HepG2 (cell line): Measurements from ENCODE around the gene GALNT18. TPM values are rescaled to one million over a fixed set of nuclear protein-coding genes. Genes with fewer than 3 reads are reported as not detected.

Experiments used
- ATAC-seq: fragments of 200-7000 bp; cut with Tn5 transposase; 3 replicates; pipeline ENCODE4 v1.9.1; 2020; ENCODE audit warnings: mild to moderate bottlenecking, moderate library complexity
- BruUV-seq: library from RNA; stranded (reverse); fragments of 400-500 nt; replicated peaks from 2 replicates; lab custom pipeline; 2021; lab: Mats Ljungman, UMichigan
- CTCF ChIA-PET: fragments of 300-600 bp; formaldehyde crosslinking; extraction: SDS; loops from one replicate; lab custom pipeline; 2021; ENCODE audit warnings: low total read pairs, inconsistent platforms, low intra/inter-chr PET ratio; lab: Yijun Ruan, JAX
- POLR2A ChIA-PET: fragments of 350-600 bp; sonication (Branson Sonifier 250); formaldehyde crosslinking; loops from one replicate; lab custom pipeline; 2020; ENCODE audit warnings: antibody characterized with exemption, inconsistent platforms; lab: Yijun Ruan, JAX
- DNase-seq: peaks from one replicate; pipeline ENCODE4 v3.0.0-alpha.2; 2015; ENCODE audit warnings: low spot score
- FAIRE-seq: peaks from 3 replicates; lab custom pipeline; 2011; peaks lifted over from hg19 to GRCh38; lab: Jason Lieb, UNC
- H2AFZ ChIP-seq: one replicate; pipeline ENCODE4 v1.6.1; 2011; ENCODE audit warnings: low read length, inconsistent platforms
- H3K27ac ChIP-seq: fragments of 300-600 bp; 3 replicates; pipeline ENCODE4 v1.8.0; 2011; ENCODE audit warnings: mixed run types, mild to moderate bottlenecking, mixed read lengths, low read length, inconsistent platforms; ENCODE audit not compliant: insufficient read depth; ENCODE audit errors: extremely low read length
- H3K27me3 ChIP-seq, 2 experiments: fragments of 200-600 bp in 1 of 2; 2 replicates in 1 of 2; 3 replicates in 1 of 2; pipeline versions ENCODE4 v1.6.0 to v1.8.0; 2011; ENCODE audit warnings: low read length in 2 of 2, mild to moderate bottlenecking in 2 of 2, moderate library complexity in 2 of 2, inconsistent platforms in 1 of 2; ENCODE audit not compliant: insufficient read depth in 2 of 2, control insufficient read depth in 1 of 2
- H3K36me3 ChIP-seq, 2 experiments: fragments of 200-600 bp in 1 of 2; replicated peaks in 1 of 2; 2 replicates in 1 of 2; 3 replicates in 1 of 2; pipeline versions ENCODE4 v1.5.1 to v1.8.0; 2011; ENCODE audit warnings: low read length in 2 of 2, inconsistent platforms in 1 of 2; ENCODE audit not compliant: insufficient read depth in 2 of 2, control insufficient read depth in 1 of 2
- H3K4me1 ChIP-seq: 2 replicates; pipeline ENCODE4 v1.5.1; 2012; ENCODE audit warnings: low read length, inconsistent platforms; ENCODE audit not compliant: insufficient read depth
- H3K4me2 ChIP-seq: 2 replicates; pipeline ENCODE4 v1.6.0; 2011; ENCODE audit warnings: low read depth, low read length, inconsistent platforms
- H3K4me3 ChIP-seq, 3 experiments: fragments of 200-600 bp in 1 of 3; sonication (generic), shearing (Covaris generic) in 1 of 3; replicated peaks in 1 of 3; 2 replicates each; pipeline ENCODE4 v1.5.1; 2011 to 2016; ENCODE audit warnings: low read length in 3 of 3, inconsistent platforms in 2 of 3, low read depth in 2 of 3, mild to moderate bottlenecking in 2 of 3, control low read depth in 1 of 3, mixed read lengths in 1 of 3; ENCODE audit not compliant: insufficient read depth in 1 of 3
- H3K79me2 ChIP-seq: one replicate; pipeline ENCODE4 v1.6.1; 2011; ENCODE audit warnings: low read length, inconsistent platforms; ENCODE audit not compliant: insufficient read depth
- H3K9ac ChIP-seq: 2 replicates; pipeline ENCODE4 v1.6.0; 2011; ENCODE audit warnings: mild to moderate bottlenecking, low read depth, low read length, inconsistent platforms; ENCODE audit not compliant: insufficient read depth
- H3K9me3 ChIP-seq: 2 replicates; pipeline ENCODE4 v1.5.1; 2012; ENCODE audit warnings: mild to moderate bottlenecking, low read length
- H4K20me1 ChIP-seq: 2 replicates; pipeline ENCODE4 v1.6.0; 2011; ENCODE audit warnings: inconsistent platforms, mild to moderate bottlenecking, low read length, moderate library complexity; ENCODE audit not compliant: insufficient read depth
- ATF7 ChIP-seq, 2 experiments: fragments of 450-650 bp in 1 of 2; sonication (generic) in 1 of 2; formaldehyde crosslinking in 1 of 2; IDR thresholded peaks; 2 replicates each; pipeline versions ENCODE4 v1.4.0 to v1.6.1; 2016 to 2020; ENCODE audit warnings: antibody characterized with exemption in 1 of 2, mild to moderate bottlenecking in 1 of 2, missing genetic modification reagents in 1 of 2
- ZBTB4 ChIP-seq: sonication (generic); formaldehyde crosslinking; IDR thresholded peaks from 2 replicates; pipeline ENCODE4 v1.4.0; 2020; ENCODE audit warnings: missing genetic modification reagents, mild to moderate bottlenecking, borderline replicate concordance
- ZNF101 ChIP-seq: sonication (generic); formaldehyde crosslinking; IDR thresholded peaks from 2 replicates; pipeline ENCODE4 v1.4.0; 2020; ENCODE audit warnings: mild to moderate bottlenecking, low read depth, missing genetic modification reagents, borderline replicate concordance
- ZNF207 ChIP-seq: fragments of 450-650 bp; IDR thresholded peaks from 2 replicates; pipeline ENCODE4 v1.6.1; 2016; ENCODE audit warnings: antibody characterized with exemption, borderline replicate concordance
- ZNF552 ChIP-seq: sonication (generic); formaldehyde crosslinking; IDR thresholded peaks from 2 replicates; pipeline ENCODE4 v1.9.0; 2022; ENCODE audit warnings: missing genetic modification reagents, mild to moderate bottlenecking, borderline replicate concordance
- ZNF589 ChIP-seq: sonication (generic); formaldehyde crosslinking; conservative IDR thresholded peaks from 2 replicates; pipeline ENCODE4 v1.8.0; 2022; ENCODE audit warnings: mild to moderate bottlenecking, moderate library complexity, missing genetic modification reagents
- ZNF784 ChIP-seq: sonication (generic); formaldehyde crosslinking; IDR thresholded peaks from 2 replicates; pipeline ENCODE4 v1.5.1; 2020; ENCODE audit warnings: missing genetic modification reagents, mild to moderate bottlenecking, borderline replicate concordance
- ZNF883 ChIP-seq: sonication (generic); formaldehyde crosslinking; IDR thresholded peaks from 2 replicates; pipeline ENCODE4 v1.5.1; 2020; ENCODE audit warnings: mild to moderate bottlenecking, missing genetic modification reagents; ENCODE audit errors: not compliant biosample characterization
- WGBS: methylation state at CpG from one replicate; pipeline ENCODE4 v1.1.6; 2017; ENCODE audit warnings: low lambda C conversion rate; 5-methylcytosine and 5-hydroxymethylcytosine counted together
- in situ Hi-C: cut with HindIII; loops from 2 replicates; pipeline ENCODE4 v1.10.0; 2017; ENCODE audit warnings: low pct_unique_long_range_greater_than_20kb; ENCODE audit not compliant: extremely low pct_ligation_motif_present
- intact Hi-C: fragments of 100-400 bp; cut with micrococcal nuclease; formaldehyde crosslinking; loops from one replicate; pipeline ENCODE4 v1.10.0; 2022; ENCODE audit not compliant: unreplicated experiment
- polyA plus RNA-seq, 8 experiments: library from polyadenylated mRNA; depleted of rRNA in 3 of 8; stranded (reverse) in 7 of 8; unstranded in 1 of 8; fragments of >200 nt; fragmentation: Illumina TruSeq in 4 of 8; extraction: Trizol in 4 of 8; gene quantifications; 2 replicates each; pipeline versions ENCODE4 v1.2.1 to v1.2.3, GENCODE V29; 2011 to 2016; ENCODE audit warnings: low read depth in 4 of 8, missing spikeins in 1 of 8, mixed read lengths in 1 of 8; ENCODE audit not compliant: insufficient read depth in 1 of 8
- total RNA-seq, 5 experiments: library from RNA; depleted of rRNA; stranded (reverse); fragments of >200 nt; fragmentation: Illumina TruSeq; extraction: Trizol; gene quantifications; 2 replicates each; pipeline ENCODE4 v1.2.3, GENCODE V29; 2016; ENCODE audit warnings: low read depth in 1 of 5

The GALNT18 gene
- total and polyA plus RNA-seq, 2 of the 13 experiments (the other 11 are each of a cell fraction or from before 2014, with no cell fraction given), result 0.11 TPM; not detected in 1

GRCh38 chr11:11572386-11572785 lies 49.4 kb downstream of the GALNT18 start:
- CTCF ChIA-PET, result no interaction called here
- Histone ChIP-seq H3K36me3 (no peaks in the 10 kb centered on the region), H3K9ac (no peak overlapping the region), H3K79me2 (no peaks in the 10 kb centered on the region), H3K4me2 (no peak overlapping the region), H3K27me3 (peaks cover 0 to 4% of the 10 kb centered on the region in 2 experiments; a peak in 1 of 5 replicates), H4K20me1 (no peaks in the 10 kb centered on the region), H3K4me1 (no peaks in the 10 kb centered on the region), H2AFZ (no peak overlapping the region), H3K4me3 (no peak overlapping the region), H3K9me3 (no peaks in the 10 kb centered on the region), H3K27ac (no peak overlapping the region)
- ATAC-seq (no peak), FAIRE-seq (no peak), DNase-seq (no peak)
- TF ChIP-seq ZNF101 (CRISPR knock-in tag) (no peak), ZNF883 (CRISPR knock-in tag) (no peak), ZNF207 (no peak), ZNF784 (no peak), ZBTB4 (CRISPR knock-in tag) (no peak), ZNF589 (no peak), ZNF552 (CRISPR knock-in tag) (no peak), ATF7 (IDR thresholded peaks at IDR 0.05) (no peak), ATF7 (CRISPR knock-in tag; IDR thresholded peaks at IDR 0.05) (no peak)
- WGBS, result 43% methylated on average over 7 of the region's 7 CpGs
- POLR2A ChIA-PET, result no interaction called here
- BruUV-seq, result no TSS peak
- intact Hi-C loops, result no loop called here
- in situ Hi-C loops, result no loop called here
